ENCODE results near the gene MORC2.

Gene MORC2

DNA sequence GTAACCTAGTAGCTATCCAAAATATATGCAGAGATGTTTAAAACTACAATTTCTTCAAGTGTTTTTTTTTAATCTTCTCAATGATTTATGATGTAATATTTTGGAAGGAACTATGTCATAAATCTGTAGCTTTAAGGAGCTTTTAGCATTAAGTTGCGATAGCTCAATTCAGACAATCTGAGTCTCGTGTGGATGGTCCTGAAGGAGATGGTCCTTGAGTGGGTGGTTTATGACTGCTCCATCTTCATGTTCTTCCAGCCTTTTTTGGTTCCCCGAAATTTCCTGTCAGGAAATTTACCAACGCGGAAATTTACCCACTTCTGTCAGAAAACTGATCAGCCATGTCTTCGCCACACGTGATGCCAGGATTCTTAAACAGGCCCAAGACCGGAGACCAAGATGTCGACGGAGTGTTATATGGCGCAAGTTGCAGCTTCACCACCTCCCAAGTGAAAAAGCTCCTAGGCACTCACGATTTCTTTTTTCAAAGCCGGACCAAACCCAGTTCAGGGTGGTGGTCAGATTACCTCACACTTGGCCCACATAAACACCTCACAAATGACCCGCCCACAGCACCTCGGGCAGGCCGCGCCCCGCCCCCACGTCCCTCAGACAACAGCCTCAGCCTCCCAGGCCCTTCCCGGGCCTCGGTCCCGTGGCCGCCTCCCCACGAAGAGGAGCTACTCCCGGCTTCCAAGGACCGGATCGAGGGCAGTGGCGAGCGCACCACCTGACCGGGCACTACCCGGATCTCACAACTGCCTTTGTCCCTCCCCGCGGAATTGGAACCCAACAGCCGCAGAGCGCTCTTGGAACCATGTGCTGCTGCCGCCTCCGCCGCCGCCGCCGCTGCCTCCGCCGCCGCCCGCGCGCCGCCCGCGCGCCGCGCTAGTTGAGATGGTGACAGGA is at the start of gene MORC2:
MORC2 (minus strand) TSS at position 760 of the 909 bp plus-strand sequence. CDS start 885 bp downstream, outside the sequence.
- DNase-seq (ENCODE audit: low read depth in 2 of 2), result no peak

- no peak for DNase-seq (ENCODE audit: low read depth in 2 of 2)
These were observed 37.0 kb upstream of the MORC2 start for GRCh38 chr22:31005535-31005934.

GRCh38 chr22:31001124-31001770 is 32.7 kb upstream of the MORC2 start:
- DNase-seq (ENCODE audit: low read depth in 2 of 2), result no peak

DNA sequence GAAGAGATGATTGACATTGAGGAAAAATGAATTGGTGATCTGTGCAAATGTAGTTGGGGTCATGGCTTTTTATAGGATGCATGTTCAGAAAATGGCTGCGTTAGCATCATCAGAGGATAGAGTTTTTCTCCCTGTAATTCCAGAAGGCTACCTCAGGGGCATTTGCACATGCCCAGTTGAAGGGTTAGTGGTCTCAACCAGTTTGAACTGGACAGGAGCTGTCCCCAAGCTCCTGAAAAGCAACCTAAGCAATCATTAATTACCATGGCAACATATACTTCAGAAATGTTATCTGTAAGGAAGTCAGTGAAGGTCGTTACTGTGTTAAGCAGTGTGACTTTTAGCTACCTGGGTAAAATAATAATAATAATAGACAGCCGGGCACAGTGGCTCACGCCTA is 29.8 kb upstream of the MORC2 start:
- DNase-seq (ENCODE audit: low read depth in 2 of 2), result no peak

GRCh38 chr22:30996462-30996861 is 27.9 kb upstream of the MORC2 start:
- no peak for DNase-seq (ENCODE audit: low read depth in 2 of 2)

- no peak for DNase-seq (ENCODE audit: low read depth in 2 of 2)
These were observed 26.4 kb upstream of the MORC2 start for GRCh38 chr22:30994960-30995359.

DNA sequence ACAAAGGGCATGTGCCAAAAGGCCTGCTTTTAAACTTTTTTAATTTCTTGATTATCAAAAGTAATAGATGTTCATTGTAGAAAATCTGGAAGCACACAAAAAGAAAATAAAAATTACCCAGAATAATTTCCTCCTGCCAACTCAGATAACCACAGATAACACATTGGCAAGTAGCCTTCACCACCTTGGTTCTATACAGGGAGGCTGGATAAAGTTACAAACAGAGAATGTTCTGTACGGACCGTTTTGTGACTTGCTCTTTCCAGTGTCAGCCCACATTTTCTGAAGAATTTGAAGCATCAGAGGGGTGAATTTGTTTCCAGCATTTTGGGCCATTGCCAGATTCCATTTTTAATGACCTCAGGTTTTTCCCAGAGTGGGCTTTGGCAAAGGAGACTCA is 24.0 kb upstream of the MORC2 start:
- no peak for DNase-seq (ENCODE audit: low read depth in 2 of 2)

- DNase-seq (ENCODE audit: low read depth in 2 of 2), result no peak
These were observed 22.1 kb upstream of the MORC2 start for GRCh38 chr22:30990690-30991089.

DNA sequence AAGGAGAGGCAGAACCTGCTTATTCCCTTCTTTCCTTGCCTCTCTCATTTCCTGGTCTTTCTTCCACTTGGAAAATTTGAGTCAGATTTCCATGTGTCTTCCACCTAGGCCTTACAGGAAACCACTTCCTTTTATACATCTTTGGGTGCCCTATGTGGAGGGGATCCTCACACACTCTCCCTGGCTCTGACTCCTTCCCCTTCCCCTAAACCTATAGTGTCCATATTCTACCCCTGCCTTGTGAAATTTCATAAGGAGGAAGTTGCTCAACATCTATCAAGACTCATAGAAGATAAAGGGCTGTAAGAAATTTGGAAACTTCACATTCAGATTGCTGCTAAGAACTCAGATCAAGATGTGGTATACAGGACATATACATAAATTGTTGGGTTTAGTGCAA is 20.9 kb upstream of the MORC2 start:
- DNase-seq (ENCODE audit: low read depth in 2 of 2), result no peak

- DNase-seq (ENCODE audit: low read depth in 2 of 2), result no peak
These were observed 17.1 kb upstream of the MORC2 start for GRCh38 chr22:30985561-30986208.

DNA sequence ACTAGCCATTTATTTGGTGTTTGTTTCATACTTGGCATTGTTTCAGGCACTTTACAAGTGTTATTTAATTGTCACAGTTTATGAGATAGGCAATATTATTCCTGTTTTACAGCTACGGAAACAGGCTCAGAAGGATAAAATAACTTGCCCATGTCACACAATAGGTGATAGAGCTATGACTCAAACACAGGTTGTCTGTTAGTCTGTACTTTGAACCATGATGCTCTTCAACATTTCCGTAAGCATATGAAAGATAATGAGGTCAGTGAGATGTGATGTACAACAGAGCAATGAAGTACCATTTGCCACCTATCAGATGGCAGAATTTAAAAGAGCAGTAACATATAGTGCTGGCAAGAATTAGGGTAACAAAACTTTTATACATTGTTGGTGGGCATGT is 15.7 kb upstream of the MORC2 start:
- no peak for DNase-seq (ENCODE audit: low read depth in 2 of 2)

GRCh38 chr22:30982512-30982911 is 13.9 kb upstream of the MORC2 start:
- DNase-seq (ENCODE audit: low read depth in 2 of 2), result no peak

- DNase-seq (ENCODE audit: low read depth in 2 of 2), result no peak
These were observed 11.4 kb upstream of the MORC2 start for GRCh38 chr22:30979932-30980331.

- DNase-seq (ENCODE audit: low read depth in 2 of 2), result no peak
These were observed 9.9 kb upstream of the MORC2 start for GRCh38 chr22:30978304-30978962.

DNA sequence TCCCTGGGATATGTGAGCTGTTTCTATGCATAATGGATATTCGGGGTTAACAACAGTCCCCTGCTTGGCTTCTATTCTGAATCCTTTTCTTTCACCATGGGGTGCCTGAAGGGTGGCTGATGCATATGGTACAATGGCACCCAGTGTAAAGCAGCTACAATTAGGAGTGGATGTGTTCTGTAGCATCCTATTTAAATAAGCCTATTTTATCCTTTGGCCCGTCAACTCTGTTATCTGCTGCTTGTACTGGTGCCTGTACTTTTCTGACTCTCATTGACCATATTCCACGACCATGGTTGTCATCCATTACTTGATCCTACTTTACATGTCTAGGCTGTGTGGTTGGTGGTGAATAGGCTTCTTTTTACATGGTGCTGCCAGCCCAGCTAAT is 1.8 kb upstream of the MORC2 start:
- DNase-seq (ENCODE audit: low read depth in 2 of 2), result no peak

DNA sequence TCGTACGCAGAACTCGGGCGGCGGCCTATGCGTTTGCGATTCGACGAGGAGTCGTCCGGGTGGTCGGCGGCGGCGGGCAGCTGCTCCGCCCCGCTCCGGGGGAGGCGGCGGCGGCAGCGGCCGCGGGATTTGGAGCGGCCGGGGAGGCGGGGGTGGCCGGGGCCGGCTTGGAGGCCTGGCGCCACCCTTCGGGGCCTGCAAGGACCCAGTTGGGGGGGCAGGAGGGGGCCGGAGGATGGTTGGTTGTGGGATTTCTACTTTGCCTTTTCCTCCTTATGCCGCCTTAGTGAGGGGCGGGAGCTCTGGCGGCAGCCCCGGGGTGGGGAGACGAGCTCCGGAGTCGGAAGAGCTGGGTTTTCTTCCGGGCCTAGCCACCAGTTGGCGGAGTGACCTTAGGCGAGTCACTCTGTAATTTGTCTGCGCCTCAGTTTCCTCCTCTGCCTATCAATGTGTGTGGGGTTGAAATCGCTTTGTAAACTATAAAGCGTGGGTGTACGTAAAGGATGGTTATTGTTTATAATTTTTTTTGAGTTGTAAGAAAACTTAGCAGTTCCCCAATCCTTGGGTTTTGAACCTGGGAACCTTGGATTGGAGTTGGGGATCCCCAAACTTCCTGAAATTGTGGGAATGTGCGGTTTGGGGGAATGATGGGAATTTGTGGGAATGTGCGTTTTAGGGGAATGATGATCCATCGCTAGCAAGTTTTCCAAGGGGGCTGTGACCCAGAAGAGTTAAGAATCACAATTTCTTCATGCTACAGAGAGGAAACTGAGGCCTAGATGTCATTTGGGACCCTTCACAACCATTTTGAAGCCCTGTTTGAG is 1.2 kb upstream of the MORC2 start:
- peak in 1 of 2 donors; percentile 0 for DNase-seq (ENCODE audit: low read depth in 2 of 2)

- peak; percentile 96 to 98 for DNase-seq (ENCODE audit: low read depth in 2 of 2)
These were observed 454 bp upstream of the MORC2 start, which contains the start of gene TUG1 for GRCh38 chr22:30968924-30969531. Gene TUG1, plus strand, starts transcription at chr22:30969265.

DNA sequence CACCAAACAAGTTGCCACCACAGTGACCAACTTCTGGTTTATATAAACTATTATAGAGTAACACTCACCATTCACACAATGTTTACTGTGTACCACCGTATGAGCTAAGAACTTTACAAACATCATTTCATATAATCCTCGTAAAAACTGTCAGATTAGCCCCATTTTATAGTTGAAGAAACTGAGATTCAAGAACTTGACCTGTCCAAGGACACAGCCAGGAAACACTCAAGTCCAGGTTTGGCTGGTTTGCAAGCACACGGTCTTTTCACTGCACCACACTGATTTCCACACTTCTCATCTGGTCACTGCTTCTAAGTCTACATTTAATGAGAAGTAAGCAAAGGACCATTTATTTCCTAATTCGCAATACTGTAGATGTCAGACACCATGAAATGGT is 3.7 kb downstream of the MORC2 start:
- DNase-seq (ENCODE audit: low read depth in 2 of 2), result no peak

DNA sequence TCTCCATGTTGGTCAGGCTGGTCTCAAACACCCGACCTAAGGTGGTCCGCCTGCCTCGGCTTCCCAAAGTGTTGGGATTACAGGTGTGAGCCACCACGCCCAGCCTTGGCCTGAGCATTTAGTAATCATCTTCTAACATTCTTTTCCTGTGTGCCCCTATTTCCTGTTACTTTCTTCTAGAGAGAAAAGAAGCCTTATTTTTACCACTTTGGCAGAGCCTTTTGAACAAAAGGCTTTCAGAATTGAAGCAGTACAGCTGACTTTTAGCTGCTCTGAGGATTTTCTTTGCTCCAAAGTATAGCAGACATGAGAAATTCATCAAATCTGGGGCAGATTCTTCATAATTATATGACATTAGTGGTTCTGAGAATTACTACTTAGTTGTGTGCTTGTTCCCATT is 13.4 kb downstream of the MORC2 start:
- no peak for DNase-seq (ENCODE audit: low read depth in 2 of 2)

- no peak for DNase-seq (ENCODE audit: low read depth in 2 of 2)
These were observed 15.4 kb downstream of the MORC2 start for GRCh38 chr22:30953206-30953605.
